HS-27A (cell line): ENCODE data around the gene LCN1.

Source experiments
- DNase-seq: peaks from one replicate; pipeline ENCODE4 v3.0.0-alpha.2; 2012; ENCODE audit warnings: low read depth, missing footprints

The LCN1 gene

DNA sequence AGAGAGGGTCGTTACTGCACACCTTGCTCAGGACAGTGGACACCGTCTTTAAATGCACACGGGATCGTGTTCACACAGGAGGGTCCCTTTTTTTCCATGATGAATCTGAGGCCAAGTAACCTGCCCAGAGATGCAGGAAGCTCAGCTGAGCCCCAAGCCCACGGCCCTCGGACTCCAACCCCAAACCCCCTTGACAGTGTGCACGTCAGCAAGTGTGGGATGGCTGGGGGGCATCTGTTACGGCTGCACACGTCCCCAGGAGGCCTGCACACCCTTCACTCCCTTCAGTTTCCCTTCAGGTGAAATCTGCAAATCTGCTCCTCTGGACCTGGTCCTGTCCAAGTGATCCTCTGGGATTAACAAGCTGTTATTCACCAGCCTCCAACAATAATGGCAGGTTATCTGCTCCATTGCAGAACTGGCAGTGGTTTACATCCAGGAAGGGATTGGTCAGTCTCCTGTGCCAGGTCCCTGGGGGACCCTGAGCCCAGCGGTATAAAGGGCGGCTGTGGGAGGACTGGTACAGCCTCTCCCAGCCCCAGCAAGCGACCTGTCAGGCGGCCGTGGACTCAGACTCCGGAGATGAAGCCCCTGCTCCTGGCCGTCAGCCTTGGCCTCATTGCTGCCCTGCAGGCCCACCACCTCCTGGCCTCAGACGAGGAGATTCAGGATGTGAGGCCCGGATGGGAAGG lies at the start of gene LCN1:
Gene LCN1, plus strand, starts transcription at position 525 of the 692 bp plus-strand sequence. Its CDS starts 58 bp downstream, at position 583.
- no peak for DNase-seq

DNA sequence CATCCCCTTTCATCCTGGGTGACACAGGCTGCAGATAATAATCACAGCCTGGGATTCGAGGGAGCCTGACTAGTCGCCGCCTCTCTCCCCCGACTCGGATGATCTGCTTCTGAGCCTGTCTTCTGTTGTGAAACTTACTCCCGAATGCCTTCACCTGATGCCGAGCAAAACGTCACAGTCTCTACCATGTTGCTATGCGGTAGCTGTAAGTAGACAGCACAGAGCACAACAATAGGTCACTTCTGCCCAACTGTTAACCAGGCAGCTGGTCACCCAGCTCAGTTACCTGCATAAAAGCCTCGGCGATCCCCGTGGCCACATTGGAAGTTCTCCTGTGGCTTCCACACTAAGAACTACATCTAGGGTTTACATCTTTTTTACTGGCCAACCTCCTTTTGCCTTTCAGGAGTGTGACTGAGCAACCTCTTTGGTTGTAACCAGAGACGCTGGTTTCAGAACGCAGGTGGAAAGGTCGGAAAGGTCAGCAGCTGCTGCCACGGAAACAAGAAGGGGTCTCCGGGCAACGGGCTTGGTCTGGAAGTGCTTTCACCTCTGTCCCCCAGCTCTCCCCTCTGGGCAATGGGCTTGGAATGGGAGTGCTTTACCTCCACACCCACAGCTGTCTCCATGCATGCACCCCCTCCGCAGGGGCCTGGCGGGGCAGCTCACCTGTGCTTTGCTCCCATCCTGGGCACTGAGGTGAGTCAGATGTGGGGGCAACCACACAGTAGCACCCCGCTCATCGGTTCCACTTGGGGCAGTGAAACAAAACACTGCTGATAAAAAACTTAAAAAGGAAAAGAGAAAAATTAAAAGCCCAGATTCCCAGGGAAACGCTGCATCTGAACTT lies 49.2 kb upstream of the LCN1 start:
- DNase-seq = no peak

- DNase-seq = no peak
Measured at GRCh38 chr9:135473972-135474543, 47.2 kb upstream of the LCN1 start.

DNA sequence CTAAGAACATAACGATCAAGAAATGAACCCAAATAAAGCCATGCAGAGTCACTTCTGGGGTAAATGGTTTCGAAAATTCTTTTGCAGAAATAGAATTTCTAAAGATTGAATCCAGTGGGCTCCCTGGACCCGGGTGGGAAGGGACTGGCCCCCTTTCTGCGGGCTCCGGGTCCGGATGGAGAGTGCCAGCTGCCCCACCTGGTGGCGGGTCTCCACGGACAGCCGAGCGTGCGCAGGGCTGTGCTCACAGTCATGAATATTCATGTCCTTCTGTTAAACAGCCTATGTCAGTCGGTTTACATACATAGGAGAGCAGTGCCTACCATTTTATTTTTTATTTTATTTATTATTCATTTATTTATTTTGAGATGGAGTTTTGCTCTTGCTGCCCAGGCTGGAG lies 46.3 kb upstream of the LCN1 start:
- DNase-seq = no peak

DNA sequence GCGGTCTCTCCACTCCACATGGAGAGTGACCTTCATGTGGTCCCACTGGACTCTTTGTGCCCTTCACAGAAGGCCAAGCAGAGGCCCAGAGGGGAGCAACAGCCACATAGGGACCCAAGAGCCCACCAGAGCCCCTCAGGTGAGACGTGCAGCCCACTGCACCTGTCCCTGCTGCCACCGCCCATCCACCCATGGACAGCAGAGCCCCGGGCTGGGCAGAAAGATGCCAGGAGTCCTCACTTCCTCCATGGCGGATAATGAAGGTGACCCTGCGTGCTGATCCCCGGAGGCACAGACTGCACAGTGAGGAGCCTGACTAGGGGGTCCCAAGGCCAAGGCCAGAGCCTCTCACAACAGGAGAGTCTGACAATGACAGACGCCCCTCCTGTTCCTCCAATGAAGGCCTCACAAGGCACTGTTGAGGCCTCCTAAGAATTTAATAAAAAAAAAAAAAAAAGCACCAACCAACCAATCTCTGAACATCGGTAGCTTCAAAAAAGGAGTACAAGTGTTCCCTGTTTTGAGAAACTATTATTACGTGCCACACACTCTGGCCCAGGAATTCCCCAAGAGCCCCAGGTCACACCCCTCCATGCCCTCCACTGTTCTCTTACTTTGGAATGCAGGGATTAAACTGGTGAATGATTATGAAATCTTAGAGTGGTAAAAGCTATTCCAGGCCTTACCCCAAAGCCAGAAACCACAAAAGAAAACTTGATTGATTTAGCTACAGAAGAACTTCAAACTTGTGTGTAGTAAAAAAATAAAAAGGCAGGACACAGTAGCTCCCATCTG lies 44.5 kb upstream of the LCN1 start:
- no peak for DNase-seq

GRCh38 chr9:135478191-135478590 lies 43.0 kb upstream of the LCN1 start:
- DNase-seq = no peak

GRCh38 chr9:135478829-135479468 lies 42.3 kb upstream of the LCN1 start:
- no peak for DNase-seq

GRCh38 chr9:135479469-135480052 lies 41.7 kb upstream of the LCN1 start, which contains the start of gene PPP1R26:
PPP1R26 (plus strand) TSS chr9:135479782; CDS start chr9:135484511, 4,729 bp downstream.
- DNase-seq = no peak

DNA sequence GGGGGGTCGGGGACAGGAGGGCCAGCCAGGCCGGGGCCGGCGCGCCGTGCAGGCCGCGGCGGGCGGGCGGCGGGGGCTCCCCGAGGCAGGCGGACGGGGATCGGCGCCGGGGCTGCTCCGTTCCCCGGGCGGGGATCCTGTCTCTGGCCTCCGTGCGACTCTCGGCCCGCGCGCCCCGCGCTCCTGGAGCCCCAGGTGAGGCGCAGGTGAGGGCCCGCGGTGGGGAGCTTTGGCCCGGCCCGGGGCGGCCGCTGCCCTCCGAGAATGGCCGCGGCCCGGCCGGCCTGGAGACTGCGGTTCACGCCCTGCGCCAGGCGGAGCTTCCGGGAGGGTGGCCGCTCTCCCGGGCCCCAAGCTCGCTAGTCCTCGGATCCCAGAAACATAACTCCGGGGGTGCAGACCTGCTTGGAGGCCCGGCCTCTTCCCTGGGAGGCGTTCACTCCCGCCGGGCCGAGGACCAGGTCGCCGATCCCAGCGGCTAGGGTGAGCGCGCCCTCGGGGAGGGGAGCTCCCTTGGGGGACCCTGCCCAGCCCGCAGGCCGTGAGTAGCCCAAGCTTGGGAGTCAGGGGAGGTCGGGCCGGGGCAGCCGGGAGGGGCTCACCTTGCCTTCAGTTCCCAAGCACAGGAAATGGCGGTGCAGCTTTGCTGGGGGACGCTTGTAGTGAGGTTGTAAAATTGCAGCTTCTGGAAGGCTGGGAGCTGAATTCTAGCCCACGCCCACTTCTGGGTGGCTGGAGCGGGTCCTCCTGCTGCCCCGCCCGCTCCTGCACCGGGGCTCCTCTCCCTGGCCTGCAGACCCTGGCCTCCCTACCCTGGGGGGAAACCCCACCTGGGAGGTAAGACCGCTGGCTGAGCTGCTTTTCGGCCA lies 40.9 kb upstream of the LCN1 start:
- DNase-seq = no peak

DNA sequence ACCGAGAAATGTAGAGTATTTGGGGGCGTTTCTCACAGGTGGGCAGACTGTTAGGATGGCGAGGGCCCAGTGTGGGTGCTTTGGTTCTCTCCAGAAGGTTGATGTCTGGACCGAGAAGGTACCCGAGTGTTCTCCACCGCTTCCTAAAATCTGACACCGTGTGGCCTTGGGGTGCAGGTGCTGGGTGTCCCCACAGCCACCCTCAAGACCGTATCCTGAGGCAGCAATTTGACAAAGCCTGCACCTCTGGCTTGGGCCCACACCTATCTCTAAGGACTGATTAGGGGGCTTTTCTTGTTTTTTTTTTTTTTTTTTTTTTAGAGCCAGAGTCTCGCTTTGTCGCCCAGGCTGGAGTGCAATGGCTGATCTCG lies 40.3 kb upstream of the LCN1 start:
- no peak for DNase-seq

- no peak for DNase-seq
Measured at GRCh38 chr9:135482015-135482754, 39.1 kb upstream of the LCN1 start.

DNA sequence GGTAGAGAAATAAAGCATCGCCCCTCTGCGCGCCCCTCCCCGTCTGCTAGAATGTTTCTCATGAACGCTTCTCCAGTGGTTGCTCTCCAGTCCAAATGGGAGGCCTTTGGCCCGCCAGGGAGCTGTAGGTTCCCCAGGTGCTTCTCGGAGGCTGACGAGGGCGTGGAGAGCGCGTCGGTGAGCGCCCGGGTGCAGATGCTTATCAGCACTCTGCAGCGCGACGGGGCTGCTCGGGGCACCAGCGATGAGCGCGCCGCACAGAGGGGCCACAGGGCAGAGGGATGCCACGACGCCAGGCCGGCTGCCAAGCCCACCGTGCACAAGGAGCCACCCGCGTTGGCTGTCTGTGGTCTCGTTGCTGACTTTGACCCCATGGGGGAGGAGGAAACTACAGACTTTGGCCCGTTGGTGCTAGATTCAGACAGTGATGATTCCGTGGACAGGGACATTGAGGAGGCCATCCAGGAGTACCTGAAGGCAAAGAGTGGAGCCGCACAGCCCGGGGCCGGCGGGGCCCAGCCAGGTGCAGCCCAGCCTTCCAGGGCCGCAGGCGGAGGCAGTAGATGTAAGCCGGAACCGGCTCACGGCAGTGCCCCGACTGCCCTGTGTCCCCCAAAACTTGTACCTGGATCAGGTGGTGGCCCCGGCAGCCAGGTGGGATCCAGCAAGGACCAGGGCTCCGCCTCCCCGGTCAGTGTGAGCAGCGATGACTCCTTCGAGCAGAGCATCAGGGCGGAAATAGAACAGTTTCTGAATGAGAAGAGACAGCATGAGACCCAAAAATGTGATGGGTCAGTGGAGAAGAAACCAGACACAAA lies 36.6 kb upstream of the LCN1 start:
- no peak for DNase-seq

- no peak for DNase-seq
Measured at GRCh38 chr9:135485385-135485784, 35.9 kb upstream of the LCN1 start.

GRCh38 chr9:135485832-135486231 lies 35.4 kb upstream of the LCN1 start:
- no peak for DNase-seq

DNA sequence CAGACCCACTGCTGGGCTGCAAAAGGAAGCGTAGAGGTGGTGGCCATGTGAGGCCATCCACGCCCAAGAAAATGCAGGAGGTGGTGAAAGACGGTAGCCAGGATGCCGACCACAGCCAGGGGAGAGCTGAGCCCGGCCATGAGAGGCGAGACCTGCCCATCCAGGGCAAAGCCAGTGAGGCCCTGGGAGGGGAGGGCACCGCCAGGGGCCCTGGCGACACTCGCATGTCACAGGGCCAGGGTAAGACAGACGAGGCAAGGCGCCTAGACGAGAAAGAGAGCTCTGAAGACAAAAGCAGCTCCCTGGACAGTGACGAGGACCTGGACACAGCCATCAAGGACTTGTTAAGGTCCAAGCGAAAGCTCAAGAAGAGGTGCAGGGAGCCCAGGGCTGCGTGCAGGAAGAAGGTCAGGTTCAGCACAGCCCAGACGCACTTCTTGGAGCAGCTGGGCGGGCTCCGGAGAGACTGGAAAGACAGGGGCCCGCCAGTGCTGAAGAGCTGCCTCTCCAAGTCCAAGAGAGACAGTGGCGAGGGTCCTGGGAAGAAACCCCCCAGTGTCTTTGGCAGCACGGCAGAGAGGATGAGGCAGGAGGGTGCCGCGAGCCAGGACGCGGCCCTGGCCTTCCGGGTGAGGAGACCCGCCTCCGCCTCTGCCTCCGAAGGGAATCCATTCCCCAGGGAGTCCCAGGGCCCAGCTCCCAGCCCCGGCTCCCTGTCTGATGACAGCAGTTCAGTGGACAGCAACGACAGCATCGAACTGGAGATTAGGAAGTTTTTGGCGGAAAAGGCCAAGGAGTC lies 34.8 kb upstream of the LCN1 start:
- no peak for DNase-seq

- DNase-seq = no peak
Measured at GRCh38 chr9:135487281-135488012, 33.8 kb upstream of the LCN1 start.

DNA sequence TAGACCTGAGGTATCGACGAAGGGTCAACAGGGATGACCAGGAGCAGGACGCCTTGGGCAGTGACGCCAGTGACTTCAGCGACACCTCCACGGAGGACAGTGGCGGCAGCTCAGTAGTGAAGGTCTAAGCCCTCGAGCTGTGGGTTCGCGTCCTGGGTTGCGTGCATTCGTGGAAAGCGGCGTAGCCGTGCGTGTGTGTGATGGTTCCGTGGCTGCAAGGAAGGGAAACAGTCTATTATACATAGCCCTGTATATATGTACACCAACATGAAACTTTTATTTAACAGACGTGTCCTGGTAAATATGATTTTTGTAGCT lies 33.3 kb upstream of the LCN1 start:
- no peak for DNase-seq
